Endothelial cell of umbilical vein (primary cell): ENCODE results near the gene GRIA1. TPM values are rescaled to one million over a fixed set of nuclear protein-coding genes. Genes with fewer than 3 reads are reported as not detected.

ENCODE experiments used
- BruUV-seq: library from RNA; stranded (reverse); fragments of 400-500 nt; replicated peaks from 2 replicates; lab custom pipeline; 2021; lab: Mats Ljungman, UMichigan
- CTCF ChIA-PET: fragments of 300-600, 350-600 bp; sonication (Branson Sonifier 250); formaldehyde crosslinking; loops from one replicate; lab custom pipeline; 2021; ENCODE audit warnings: antibody characterized with exemption, inconsistent platforms; lab: Charles Lee
- POLR2A ChIA-PET: fragments of 300-600, 350-600 bp; sonication (Branson Sonifier 250); formaldehyde crosslinking; loops from one replicate; lab custom pipeline; 2021; ENCODE audit warnings: antibody characterized with exemption, inconsistent platforms; lab: Charles Lee
- DNase-seq: peaks from one replicate; pipeline ENCODE4 v3.0.0-alpha.2; 2011; ENCODE audit warnings: low read depth, low spot score
- FAIRE-seq: peaks from 2 replicates; lab custom pipeline; 2011; peaks lifted over from hg19 to GRCh38; lab: Jason Lieb, UNC
- H2AFZ ChIP-seq: 2 replicates; pipeline ENCODE4 v1.6.0; 2012; ENCODE audit warnings: low read depth, low read length, control low read depth, inconsistent platforms
- H3K27ac ChIP-seq: 2 replicates; pipeline ENCODE4 v1.5.1; 2011; ENCODE audit warnings: low read depth, mild to moderate bottlenecking, control low read depth, low read length, moderate library complexity; ENCODE audit not compliant: insufficient read depth
- H3K27me3 ChIP-seq, 2 experiments: 2 replicates each; pipeline versions ENCODE4 v1.6.0 to v1.6.1; 2011; ENCODE audit warnings: low read length in 2 of 2, mixed read lengths in 1 of 2; ENCODE audit not compliant: control insufficient read depth in 2 of 2, insufficient read depth in 2 of 2
- H3K36me3 ChIP-seq, 2 experiments: 2 replicates in 1 of 2; 3 replicates in 1 of 2; pipeline ENCODE4 v1.5.1; 2011; ENCODE audit warnings: low read length in 2 of 2, mild to moderate bottlenecking in 1 of 2, moderate library complexity in 1 of 2; ENCODE audit not compliant: control insufficient read depth in 2 of 2, insufficient read depth in 2 of 2; ENCODE audit errors: extremely low read depth in 1 of 2
- H3K4me1 ChIP-seq: 3 replicates; pipeline ENCODE4 v1.5.1; 2011; ENCODE audit warnings: mild to moderate bottlenecking, low read length; ENCODE audit not compliant: control insufficient read depth, insufficient read depth; ENCODE audit errors: extremely low read depth
- H3K4me2 ChIP-seq: 2 replicates; pipeline ENCODE4 v1.6.1; 2011; ENCODE audit warnings: low read length, control low read depth, mixed read lengths; ENCODE audit not compliant: insufficient read depth
- H3K4me3 ChIP-seq, 3 experiments: fragments of 200-600 bp in 1 of 3; sonication (generic), shearing (Covaris generic) in 1 of 3; replicated peaks in 1 of 3; 2 replicates each; pipeline ENCODE4 v1.5.1; 2011 to 2016; ENCODE audit warnings: control low read depth in 3 of 3, low read length in 3 of 3, mild to moderate bottlenecking in 2 of 3, inconsistent platforms in 1 of 3, low read depth in 1 of 3, moderate library complexity in 1 of 3; ENCODE audit not compliant: insufficient read depth in 1 of 3
- H3K79me2 ChIP-seq: 2 replicates; pipeline ENCODE4 v1.6.0; 2012; ENCODE audit warnings: low read length, inconsistent platforms; ENCODE audit not compliant: control insufficient read depth, insufficient read depth
- H3K9ac ChIP-seq: replicated peaks from 2 replicates; pipeline ENCODE3; 2011; ENCODE audit warnings: low read length, control low read depth; ENCODE audit not compliant: insufficient read depth; ENCODE audit errors: extremely low read depth
- H3K9me1 ChIP-seq: replicated peaks from 3 replicates; pipeline ENCODE4 v1.6.0; 2011; ENCODE audit warnings: mild to moderate bottlenecking, low read length; ENCODE audit not compliant: control insufficient read depth, insufficient read depth; ENCODE audit errors: extremely low read depth
- H3K9me3 ChIP-seq: replicated peaks from 2 replicates; pipeline ENCODE4 v1.5.1; 2012; ENCODE audit warnings: low read length, inconsistent platforms; ENCODE audit not compliant: control insufficient read depth, insufficient read depth
- H4K20me1 ChIP-seq: replicated peaks from 2 replicates; pipeline ENCODE3; 2011; ENCODE audit warnings: mild to moderate bottlenecking, low read length; ENCODE audit not compliant: control insufficient read depth, insufficient read depth; ENCODE audit errors: extremely low read depth
- CTCF ChIP-seq, 2 donors: IDR thresholded peaks; 1 replicate in 1 of 2; 2 replicates in 1 of 2; pipeline ENCODE4 v1.5.1; 2011; ENCODE audit warnings: low read length in 2 of 2, mild to moderate bottlenecking in 2 of 2, moderate library complexity in 2 of 2, control low read depth in 1 of 2, inconsistent platforms in 1 of 2, low read depth in 1 of 2; ENCODE audit not compliant: insufficient read depth in 1 of 2; ENCODE audit errors: extremely low read depth in 1 of 2
- EZH2 ChIP-seq: IDR thresholded peaks from 2 replicates; pipeline ENCODE4 v1.6.1; 2012; ENCODE audit warnings: borderline replicate concordance, low read depth, mild to moderate bottlenecking, moderate library complexity, low read length, inconsistent platforms; ENCODE audit not compliant: severe bottlenecking
- FOS ChIP-seq: IDR thresholded peaks from 2 replicates; pipeline ENCODE4 v1.6.1; 2011; ENCODE audit warnings: mild to moderate bottlenecking, low read length, moderate library complexity, borderline replicate concordance; ENCODE audit not compliant: insufficient read depth
- GATA2 ChIP-seq: IDR thresholded peaks from 2 replicates; pipeline ENCODE4 v1.7.0; 2011; ENCODE audit warnings: low read depth, mild to moderate bottlenecking, moderate library complexity, mixed read lengths, low read length; ENCODE audit not compliant: insufficient read length, insufficient read depth
- JUN ChIP-seq: IDR thresholded peaks from 2 replicates; pipeline ENCODE4 v1.6.1; 2011; ENCODE audit warnings: borderline replicate concordance, low read depth; ENCODE audit not compliant: insufficient read length, insufficient read depth
- MAX ChIP-seq: IDR thresholded peaks from 2 replicates; pipeline ENCODE4 v1.6.1; 2011; ENCODE audit not compliant: insufficient read depth, insufficient read length
- MYC ChIP-seq: IDR thresholded peaks from one replicate; pipeline ENCODE4 v1.6.1; 2011; ENCODE audit warnings: mild to moderate bottlenecking, low read depth, low read length
- POLR2A ChIP-seq: IDR thresholded peaks from 2 replicates; pipeline ENCODE4 v1.6.1; 2012; ENCODE audit warnings: low read depth, mild to moderate bottlenecking, control low read depth, low read length
- POLR2AphosphoS5 ChIP-seq: IDR thresholded peaks from 2 replicates; pipeline ENCODE4 v1.6.1; 2012; ENCODE audit warnings: low read depth, mild to moderate bottlenecking, control low read depth, low read length, moderate library complexity; ENCODE audit not compliant: insufficient read depth
- dilution Hi-C: fragments of 300-500 bp; cut with MboI; formaldehyde crosslinking; loops from one replicate; pipeline ENCODE4 v1.15.0; 2019; ENCODE audit warnings: low sequenced_read_pairs; ENCODE audit not compliant: extremely low pct_ligation_motif_present
- intact Hi-C: fragments of 100-400 bp; cut with micrococcal nuclease; formaldehyde crosslinking; loops from one replicate; pipeline ENCODE4 v1.10.0; 2022
- polyA plus RNA-seq, 4 experiments: library from polyadenylated mRNA; depleted of rRNA in 3 of 4; stranded (reverse) in 3 of 4; unstranded in 1 of 4; fragments of >200 nt; gene quantifications; 2 replicates each; pipeline versions ENCODE4 v1.2.1 to v1.2.3, GENCODE V29; 2011 to 2012; ENCODE audit warnings: missing spikeins in 1 of 4
- total RNA-seq: library from RNA; stranded (reverse); gene quantifications from 2 replicates; pipeline ENCODE4 v1.2.3, GENCODE V29; 2021

Gene GRIA1
- total and polyA plus RNA-seq, 2 donors (not counting 3 experiments of a cell fraction or from before 2014, with no cell fraction given), result not detected

GRCh38 chr5:153809166-153809565 is 318.7 kb downstream of the GRIA1 start:
- Histone ChIP-seq H4K20me1 (no peaks in the 10 kb centered on the region), H3K4me2 (no peak overlapping the region), H3K27me3 (no peaks in the 10 kb centered on the region), H2AFZ (no peak overlapping the region), H3K36me3 (no peaks in the 10 kb centered on the region), H3K9me3 (no peaks in the 10 kb centered on the region), H3K27ac (no peak overlapping the region), H3K4me3 (no peak overlapping the region), H3K79me2 (no peaks in the 10 kb centered on the region), H3K9me1 (no peaks in the 10 kb centered on the region), H3K4me1 (no peaks in the 10 kb centered on the region), H3K9ac (no peak overlapping the region)
- intact Hi-C loops (no loop called here), dilution Hi-C loops (no loop called here)
- BruUV-seq, result no TSS peak
- FAIRE-seq, result no peak
- TF ChIP-seq FOS (no peak), MAX (no peak), MYC (no peak), POLR2AphosphoS5 (no peak), POLR2A (no peak), CTCF (IDR thresholded peaks at IDR 0.05; ENCODE audit: extremely low read depth in 1 of 2, insufficient read depth in 1 of 2, low read depth in 1 of 2, low read length in 2 of 2) (no peak), JUN (no peak), EZH2 (no peak), GATA2 (no peak)
- CTCF ChIA-PET, result no interaction called here
- POLR2A ChIA-PET, result no interaction called here
- no peak for DNase-seq
